HepG2 (cell line): Measurements from ENCODE around the gene RNF114. TPM values are rescaled to one million over a fixed set of nuclear protein-coding genes. Genes with fewer than 3 reads are reported as not detected.

ENCODE experiments used
- ATAC-seq: fragments of 200-7000 bp; cut with Tn5 transposase; 3 replicates; pipeline ENCODE4 v1.9.1; 2020; ENCODE audit warnings: mild to moderate bottlenecking, moderate library complexity
- BruUV-seq: library from RNA; stranded (reverse); fragments of 400-500 nt; replicated peaks from 2 replicates; lab custom pipeline; 2021; lab: Mats Ljungman, UMichigan
- CTCF ChIA-PET: fragments of 300-600 bp; formaldehyde crosslinking; extraction: SDS; loops from one replicate; lab custom pipeline; 2021; ENCODE audit warnings: low total read pairs, inconsistent platforms, low intra/inter-chr PET ratio; lab: Yijun Ruan, JAX
- POLR2A ChIA-PET: fragments of 350-600 bp; sonication (Branson Sonifier 250); formaldehyde crosslinking; loops from one replicate; lab custom pipeline; 2020; ENCODE audit warnings: antibody characterized with exemption, inconsistent platforms; lab: Yijun Ruan, JAX
- DNase-seq: peaks from one replicate; pipeline ENCODE4 v3.0.0-alpha.2; 2015; ENCODE audit warnings: low spot score
- FAIRE-seq: peaks from 3 replicates; lab custom pipeline; 2011; peaks lifted over from hg19 to GRCh38; lab: Jason Lieb, UNC
- H2AFZ ChIP-seq: one replicate; pipeline ENCODE4 v1.6.1; 2011; ENCODE audit warnings: low read length, inconsistent platforms
- H3K27ac ChIP-seq: fragments of 300-600 bp; 3 replicates; pipeline ENCODE4 v1.8.0; 2011; ENCODE audit warnings: mixed run types, mild to moderate bottlenecking, mixed read lengths, low read length, inconsistent platforms; ENCODE audit not compliant: insufficient read depth; ENCODE audit errors: extremely low read length
- H3K27me3 ChIP-seq, 2 experiments: fragments of 200-600 bp in 1 of 2; 2 replicates in 1 of 2; 3 replicates in 1 of 2; pipeline versions ENCODE4 v1.6.0 to v1.8.0; 2011; ENCODE audit warnings: low read length in 2 of 2, mild to moderate bottlenecking in 2 of 2, moderate library complexity in 2 of 2, inconsistent platforms in 1 of 2; ENCODE audit not compliant: insufficient read depth in 2 of 2, control insufficient read depth in 1 of 2
- H3K36me3 ChIP-seq, 2 experiments: fragments of 200-600 bp in 1 of 2; replicated peaks in 1 of 2; 2 replicates in 1 of 2; 3 replicates in 1 of 2; pipeline versions ENCODE4 v1.5.1 to v1.8.0; 2011; ENCODE audit warnings: low read length in 2 of 2, inconsistent platforms in 1 of 2; ENCODE audit not compliant: insufficient read depth in 2 of 2, control insufficient read depth in 1 of 2
- H3K4me1 ChIP-seq: 2 replicates; pipeline ENCODE4 v1.5.1; 2012; ENCODE audit warnings: low read length, inconsistent platforms; ENCODE audit not compliant: insufficient read depth
- H3K4me2 ChIP-seq: 2 replicates; pipeline ENCODE4 v1.6.0; 2011; ENCODE audit warnings: low read depth, low read length, inconsistent platforms
- H3K4me3 ChIP-seq, 3 experiments: fragments of 200-600 bp in 1 of 3; sonication (generic), shearing (Covaris generic) in 1 of 3; replicated peaks in 1 of 3; 2 replicates each; pipeline ENCODE4 v1.5.1; 2011 to 2016; ENCODE audit warnings: low read length in 3 of 3, inconsistent platforms in 2 of 3, low read depth in 2 of 3, mild to moderate bottlenecking in 2 of 3, control low read depth in 1 of 3, mixed read lengths in 1 of 3; ENCODE audit not compliant: insufficient read depth in 1 of 3
- H3K79me2 ChIP-seq: one replicate; pipeline ENCODE4 v1.6.1; 2011; ENCODE audit warnings: low read length, inconsistent platforms; ENCODE audit not compliant: insufficient read depth
- H3K9ac ChIP-seq: 2 replicates; pipeline ENCODE4 v1.6.0; 2011; ENCODE audit warnings: mild to moderate bottlenecking, low read depth, low read length, inconsistent platforms; ENCODE audit not compliant: insufficient read depth
- H3K9me3 ChIP-seq: 2 replicates; pipeline ENCODE4 v1.5.1; 2012; ENCODE audit warnings: mild to moderate bottlenecking, low read length
- H4K20me1 ChIP-seq: 2 replicates; pipeline ENCODE4 v1.6.0; 2011; ENCODE audit warnings: inconsistent platforms, mild to moderate bottlenecking, low read length, moderate library complexity; ENCODE audit not compliant: insufficient read depth
- ASH2L ChIP-seq: fragments of 300-600, 200-600 bp; sonication (generic); IDR thresholded peaks from 2 replicates; pipeline ENCODE4 v1.7.0; 2017; ENCODE audit warnings: low read depth, mild to moderate bottlenecking, moderate library complexity, mixed read lengths, low read length; ENCODE audit not compliant: insufficient read length
- CREB1 ChIP-seq, 2 experiments: fragments of 450-650 bp in 1 of 2; IDR thresholded peaks; 2 replicates each; pipeline ENCODE4 v1.6.1; 2016 to 2017; ENCODE audit warnings: control low read depth in 1 of 2, mild to moderate bottlenecking in 1 of 2, missing compliant biosample characterization in 1 of 2, missing genetic modification characterization in 1 of 2
- FOSL2 ChIP-seq: sonication (generic); formaldehyde crosslinking; IDR thresholded peaks from 2 replicates; pipeline ENCODE4 v1.4.0; 2020; ENCODE audit warnings: missing genetic modification reagents
- GABPA ChIP-seq, 2 experiments: IDR thresholded peaks; 2 replicates each; pipeline ENCODE4 v1.6.1; 2011 to 2016; ENCODE audit warnings: low read depth in 2 of 2, low read length in 1 of 2, missing biosample characterization in 1 of 2, missing genetic modification characterization in 1 of 2
- GABPB1 ChIP-seq: IDR thresholded peaks from 2 replicates; pipeline ENCODE4 v1.6.1; 2016; ENCODE audit warnings: mild to moderate bottlenecking, missing genetic modification reagents, moderate library complexity, missing compliant biosample characterization
- GTF3A ChIP-seq: sonication (generic); formaldehyde crosslinking; conservative IDR thresholded peaks from 2 replicates; pipeline ENCODE4 v1.4.0; 2020; ENCODE audit warnings: mild to moderate bottlenecking, missing genetic modification reagents
- HDAC2 ChIP-seq: sonication (generic); formaldehyde crosslinking; IDR thresholded peaks from 2 replicates; pipeline ENCODE4 v1.4.0; 2020; ENCODE audit warnings: missing genetic modification reagents
- KDM6A ChIP-seq: IDR thresholded peaks from 2 replicates; pipeline ENCODE4 v1.6.1; 2016; ENCODE audit warnings: low read depth
- RXRA ChIP-seq: sonication (generic); formaldehyde crosslinking; IDR thresholded peaks from 2 replicates; pipeline ENCODE4 v1.5.1; 2020; ENCODE audit warnings: missing genetic modification reagents
- SAFB2 ChIP-seq: sonication (generic); formaldehyde crosslinking; IDR thresholded peaks from 2 replicates; pipeline ENCODE4 v1.5.1; 2020; ENCODE audit warnings: missing genetic modification reagents, low read depth, mild to moderate bottlenecking, borderline replicate concordance
- SAP130 ChIP-seq: IDR thresholded peaks from 2 replicates; pipeline ENCODE4 v1.6.1; 2016; ENCODE audit warnings: low read depth
- SRF ChIP-seq: IDR thresholded peaks from 2 replicates; pipeline ENCODE4 v1.6.1; 2011; ENCODE audit warnings: mild to moderate bottlenecking, low read depth, low read length, moderate library complexity
- THAP11 ChIP-seq: IDR thresholded peaks from 2 replicates; pipeline ENCODE4 v1.6.1; 2016; ENCODE audit warnings: missing biosample characterization, missing genetic modification reagents
- ZIK1 ChIP-seq: sonication (generic); formaldehyde crosslinking; IDR thresholded peaks from 2 replicates; pipeline ENCODE4 v1.5.0; 2020; ENCODE audit warnings: mild to moderate bottlenecking, low read depth, missing genetic modification reagents, borderline replicate concordance
- ZMYM2 ChIP-seq: sonication (generic); formaldehyde crosslinking; IDR thresholded peaks from 2 replicates; pipeline ENCODE4 v1.8.0; 2022; ENCODE audit warnings: mild to moderate bottlenecking, missing genetic modification reagents
- ZNF510 ChIP-seq: sonication (generic); formaldehyde crosslinking; IDR thresholded peaks from 2 replicates; pipeline ENCODE4 v1.4.0; 2020; ENCODE audit warnings: low read depth, mild to moderate bottlenecking, missing genetic modification reagents
- ZNF556 ChIP-seq: sonication (generic); formaldehyde crosslinking; IDR thresholded peaks from 2 replicates; pipeline ENCODE4 v1.4.0; 2020; ENCODE audit warnings: mild to moderate bottlenecking, missing genetic modification reagents, borderline replicate concordance
- ZNF7 ChIP-seq: IDR thresholded peaks from 2 replicates; pipeline ENCODE4 v1.6.1; 2016; ENCODE audit warnings: missing biosample characterization, missing genetic modification reagents
- ZNF841 ChIP-seq: sonication (generic); formaldehyde crosslinking; IDR thresholded peaks from 2 replicates; pipeline ENCODE4 v1.8.1; 2023; ENCODE audit warnings: missing genetic modification reagents, borderline replicate concordance
- WGBS: methylation state at CpG from one replicate; pipeline ENCODE4 v1.1.6; 2017; ENCODE audit warnings: low lambda C conversion rate; 5-methylcytosine and 5-hydroxymethylcytosine counted together
- in situ Hi-C: cut with HindIII; loops from 2 replicates; pipeline ENCODE4 v1.10.0; 2017; ENCODE audit warnings: low pct_unique_long_range_greater_than_20kb; ENCODE audit not compliant: extremely low pct_ligation_motif_present
- intact Hi-C: fragments of 100-400 bp; cut with micrococcal nuclease; formaldehyde crosslinking; loops from one replicate; pipeline ENCODE4 v1.10.0; 2022; ENCODE audit not compliant: unreplicated experiment
- polyA plus RNA-seq, 8 experiments: library from polyadenylated mRNA; depleted of rRNA in 3 of 8; stranded (reverse) in 7 of 8; unstranded in 1 of 8; fragments of >200 nt; fragmentation: Illumina TruSeq in 4 of 8; extraction: Trizol in 4 of 8; gene quantifications; 2 replicates each; pipeline versions ENCODE4 v1.2.1 to v1.2.3, GENCODE V29; 2011 to 2016; ENCODE audit warnings: low read depth in 4 of 8, missing spikeins in 1 of 8, mixed read lengths in 1 of 8; ENCODE audit not compliant: insufficient read depth in 1 of 8
- total RNA-seq, 5 experiments: library from RNA; depleted of rRNA; stranded (reverse); fragments of >200 nt; fragmentation: Illumina TruSeq; extraction: Trizol; gene quantifications; 2 replicates each; pipeline ENCODE4 v1.2.3, GENCODE V29; 2016; ENCODE audit warnings: low read depth in 1 of 5
- TF ChIP-seq, protein P1 (sequence below): sonication (generic); formaldehyde crosslinking; IDR thresholded peaks from 2 replicates; pipeline ENCODE4 v1.8.0; 2022; ENCODE audit warnings: mild to moderate bottlenecking, missing genetic modification reagents, borderline replicate concordance
- TF ChIP-seq, protein P2 (sequence below): sonication (generic); formaldehyde crosslinking; IDR thresholded peaks from 2 replicates; pipeline ENCODE4 v1.5.0; 2020; ENCODE audit warnings: missing genetic modification reagents
- TF ChIP-seq, protein P3 (sequence below): sonication (generic); formaldehyde crosslinking; IDR thresholded peaks from 2 replicates; pipeline ENCODE4 v1.4.0; 2020; ENCODE audit warnings: mild to moderate bottlenecking, missing genetic modification reagents

RNF114 gene
- total and polyA plus RNA-seq, 2 of the 13 experiments (the other 11 are each of a cell fraction or from before 2014, with no cell fraction given), result 119 to 126 TPM

DNA sequence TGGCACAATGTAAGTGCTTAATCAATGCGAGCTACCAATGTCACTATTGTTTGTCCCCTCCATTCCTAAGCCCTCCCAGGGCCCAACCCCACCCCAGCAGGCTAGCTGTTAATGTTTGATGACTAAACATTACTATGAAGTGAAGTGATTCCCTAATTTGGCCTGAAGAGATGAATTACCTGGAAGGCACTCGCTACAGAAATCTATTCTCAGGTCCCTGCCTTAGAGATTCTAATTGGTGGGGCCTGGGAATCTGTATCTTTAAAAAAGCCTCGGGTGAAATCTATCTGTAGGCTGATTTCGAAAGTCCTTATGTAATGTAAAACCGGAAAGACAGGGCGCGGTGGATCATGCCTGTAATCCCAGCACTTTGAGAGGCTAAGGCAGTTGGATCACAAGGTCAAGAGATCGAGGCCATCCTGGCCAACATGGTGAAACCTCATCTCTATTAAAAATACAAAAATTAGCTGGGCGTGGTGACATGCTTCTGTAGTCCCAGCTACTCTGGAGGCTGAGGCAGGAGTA lies 29.6 kb downstream of the RNF114 start:
- Histone ChIP-seq H3K4me1 (peaks cover 39% of the 10 kb centered on the region), H3K9me3 (no peaks in the 10 kb centered on the region), H3K27me3 (no peaks in the 10 kb centered on the region), H3K79me2 (no peaks in the 10 kb centered on the region), H4K20me1 (no peaks in the 10 kb centered on the region), H3K4me2 (no peak overlapping the region), H3K9ac (no peak overlapping the region), H3K4me3 (no peak overlapping the region), H3K36me3 (no peaks in the 10 kb centered on the region), H3K27ac (peak overlapping the region; percentile 1), H2AFZ (no peak overlapping the region)
- 29% methylated on average over 9 of the region's 9 CpGs for WGBS
- peak; percentile 58 for DNase-seq
- in situ Hi-C loops, result no loop called here
- ChIA-PET POLR2A (interaction anchor here (0.6 to 1.9 kb wide), 4 partner anchors 11 to 280 kb away, joined by 3 to 7 read pairs (median 4); no protein-coding TSS in a partner anchor), CTCF (no interaction called here)
- intact Hi-C loops, result no loop called here
- no peak for FAIRE-seq
- BruUV-seq, result no TSS peak
- ATAC-seq, result peak; percentile 55
- TF ChIP-seq CREB1 (IDR thresholded peaks at IDR 0.05) (no peak), CREB1 (CRISPR knock-in tag; IDR thresholded peaks at IDR 0.05) (0 out of 2 replicates have a peak, but pooled peaks have one; percentile 27), GABPA (IDR thresholded peaks at IDR 0.05; ENCODE audit: low read depth, low read length) (no peak), GABPA (CRISPR knock-in tag; IDR thresholded peaks at IDR 0.05; ENCODE audit: low read depth) (peak; percentile 60; the same call in 1 of the 2 replicates), ASH2L (peak; percentile 28), ZNF7 (no peak), THAP11 (CRISPR knock-in tag) (peak; percentile 42), RXRA (CRISPR knock-in tag) (no peak), SAFB2 (no peak), ZNF556 (CRISPR knock-in tag) (no peak), KDM6A (CRISPR knock-in tag) (no peak), SRF (peak; percentile 64), ZMYM2 (peak; percentile 74; the same call in 1 of the 2 replicates), FOSL2 (CRISPR knock-in tag) (peak; percentile 6; the same call in 1 of the 2 replicates), ZNF841 (no peak), GTF3A (CRISPR knock-in tag) (no peak), SAP130 (CRISPR knock-in tag) (0 out of 2 replicates have a peak, but pooled peaks have one; percentile 3), GABPB1 (peak; percentile 56), ZNF510 (CRISPR knock-in tag) (no peak), ZIK1 (CRISPR knock-in tag) (0 out of 2 replicates have a peak, but pooled peaks have one; percentile 34), HDAC2 (0 out of 2 replicates have a peak, but pooled peaks have one; percentile 37)
- TF ChIP-seq, protein P1, sequence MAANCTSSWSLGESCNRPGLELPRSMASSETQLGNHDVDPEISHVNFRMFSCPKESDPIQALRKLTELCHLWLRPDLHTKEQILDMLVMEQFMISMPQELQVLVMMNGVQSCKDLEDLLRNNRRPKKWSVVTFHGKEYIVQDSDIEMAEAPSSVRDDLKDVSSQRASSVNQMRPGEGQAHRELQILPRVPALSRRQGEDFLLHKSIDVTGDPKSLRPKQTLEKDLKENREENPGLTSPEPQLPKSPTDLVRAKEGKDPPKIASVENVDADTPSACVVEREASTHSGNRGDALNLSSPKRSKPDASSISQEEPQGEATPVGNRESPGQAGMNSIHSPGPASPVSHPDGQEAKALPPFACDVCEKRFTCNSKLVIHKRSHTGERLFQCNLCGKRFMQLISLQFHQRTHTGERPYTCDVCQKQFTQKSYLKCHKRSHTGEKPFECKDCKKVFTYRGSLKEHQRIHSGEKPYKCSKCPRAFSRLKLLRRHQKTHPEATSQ, result no peak
- TF ChIP-seq, protein P2, sequence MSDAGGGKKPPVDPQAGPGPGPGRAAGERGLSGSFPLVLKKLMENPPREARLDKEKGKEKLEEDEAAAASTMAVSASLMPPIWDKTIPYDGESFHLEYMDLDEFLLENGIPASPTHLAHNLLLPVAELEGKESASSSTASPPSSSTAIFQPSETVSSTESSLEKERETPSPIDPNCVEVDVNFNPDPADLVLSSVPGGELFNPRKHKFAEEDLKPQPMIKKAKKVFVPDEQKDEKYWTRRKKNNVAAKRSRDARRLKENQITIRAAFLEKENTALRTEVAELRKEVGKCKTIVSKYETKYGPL (CRISPR knock-in tag), result peak; percentile 61; the same call in 1 of the 2 replicates
- TF ChIP-seq, protein P3, sequence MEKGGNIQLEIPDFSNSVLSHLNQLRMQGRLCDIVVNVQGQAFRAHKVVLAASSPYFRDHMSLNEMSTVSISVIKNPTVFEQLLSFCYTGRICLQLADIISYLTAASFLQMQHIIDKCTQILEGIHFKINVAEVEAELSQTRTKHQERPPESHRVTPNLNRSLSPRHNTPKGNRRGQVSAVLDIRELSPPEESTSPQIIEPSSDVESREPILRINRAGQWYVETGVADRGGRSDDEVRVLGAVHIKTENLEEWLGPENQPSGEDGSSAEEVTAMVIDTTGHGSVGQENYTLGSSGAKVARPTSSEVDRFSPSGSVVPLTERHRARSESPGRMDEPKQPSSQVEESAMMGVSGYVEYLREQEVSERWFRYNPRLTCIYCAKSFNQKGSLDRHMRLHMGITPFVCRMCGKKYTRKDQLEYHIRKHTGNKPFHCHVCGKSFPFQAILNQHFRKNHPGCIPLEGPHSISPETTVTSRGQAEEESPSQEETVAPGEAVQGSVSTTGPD (CRISPR knock-in tag), result no peak
